A673 (cell line): ENCODE measurements around the gene LSR. TPM values are rescaled to one million over a fixed set of nuclear protein-coding genes. Genes with fewer than 3 reads are reported as not detected.

ENCODE experiments used
- BruUV-seq: library from RNA; stranded (reverse); fragments of 400-500 nt; replicated peaks from 2 replicates; lab custom pipeline; 2021; lab: Mats Ljungman, UMichigan
- CTCF ChIA-PET: fragments of 300-600 bp; sonication (Branson Sonifier 250); formaldehyde crosslinking; loops from one replicate; lab custom pipeline; 2022; ENCODE audit warnings: antibody characterized with exemption; lab: Charles Lee
- POLR2A ChIA-PET: fragments of 300-600 bp; sonication (Branson Sonifier 250); formaldehyde crosslinking; loops from one replicate; lab custom pipeline; 2022; ENCODE audit warnings: antibody characterized with exemption; ENCODE audit not compliant: low non-redundant PET; lab: Charles Lee
- DNase-seq: peaks from one replicate; pipeline ENCODE4 v3.0.0-alpha.2; 2015; ENCODE audit warnings: low spot score
- H3K27ac ChIP-seq: fragments of 200-600 bp; sonication (generic); 2 replicates; pipeline ENCODE4 v1.5.1; 2016; ENCODE audit warnings: mixed run types, low read depth, mild to moderate bottlenecking, mixed read lengths, antibody characterized with exemption, low read length; ENCODE audit not compliant: poor library complexity, severe bottlenecking
- H3K27me3 ChIP-seq: fragments of 200-600 bp; sonication (generic); replicated peaks from 2 replicates; pipeline ENCODE4 v1.6.1; 2017; ENCODE audit warnings: mixed run types, low read depth, mild to moderate bottlenecking, mixed read lengths, antibody characterized with exemption, low read length; ENCODE audit not compliant: insufficient read depth, poor library complexity
- H3K36me3 ChIP-seq: fragments of 200-600 bp; sonication (generic); 2 replicates; pipeline ENCODE4 v1.6.1; 2016; ENCODE audit warnings: mixed run types, mild to moderate bottlenecking, mixed read lengths, antibody characterized with exemption, low read length; ENCODE audit not compliant: insufficient read depth, poor library complexity, severe bottlenecking
- H3K4me1 ChIP-seq: fragments of 200-600 bp; sonication (generic); 2 replicates; pipeline ENCODE4 v1.6.1; 2017; ENCODE audit warnings: mixed run types, mild to moderate bottlenecking, mixed read lengths, antibody characterized with exemption, low read length; ENCODE audit not compliant: insufficient read depth, poor library complexity, severe bottlenecking
- H3K4me3 ChIP-seq: fragments of 200-600 bp; sonication (generic); 2 replicates; pipeline ENCODE4 v1.5.1; 2016; ENCODE audit warnings: low read depth, mixed run types, mild to moderate bottlenecking, mixed read lengths, low read length; ENCODE audit not compliant: poor library complexity, severe bottlenecking
- H3K9me3 ChIP-seq: fragments of 200-600 bp; sonication (generic); 2 replicates; pipeline ENCODE4 v1.6.1; 2016; ENCODE audit warnings: mixed run types, low read depth, mild to moderate bottlenecking, mixed read lengths, antibody characterized with exemption, low read length; ENCODE audit not compliant: poor library complexity, severe bottlenecking
- CTCF ChIP-seq: fragments of 300-800, 200-600 bp; sonication (generic); conservative IDR thresholded peaks from 2 replicates; pipeline ENCODE4 v1.5.1; 2017; ENCODE audit warnings: low read depth, mild to moderate bottlenecking, antibody characterized with exemption, low read length, moderate library complexity, mixed read lengths
- EZH2 ChIP-seq: fragments of 200-600 bp; sonication (generic); IDR thresholded peaks from 2 replicates; pipeline ENCODE4 v1.6.1; 2017; ENCODE audit warnings: borderline replicate concordance, low read depth, mild to moderate bottlenecking, mixed read lengths, antibody characterized with exemption, low read length; ENCODE audit not compliant: poor library complexity, severe bottlenecking
- intact Hi-C: fragments of 100-400 bp; cut with micrococcal nuclease; formaldehyde crosslinking; loops from one replicate; pipeline ENCODE4 v1.10.0; 2022; ENCODE audit not compliant: unreplicated experiment
- total RNA-seq: library from RNA; stranded (reverse); gene quantifications from 2 replicates; pipeline ENCODE4 v1.2.3, GENCODE V29; 2021

Gene LSR
- total RNA-seq, 1 experiment from 2014 or later: 1.9 TPM

GRCh38 chr19:35249146-35249847 lies 495 bp downstream of the LSR start:
- no peaks in the 10 kb centered on the region for H3K36me3 ChIP-seq
- peaks cover 64% of the 10 kb centered on the region for H3K27me3 ChIP-seq
- no TSS peak for BruUV-seq
- TF ChIP-seq CTCF: no peak
- peak; percentile 12 for TF ChIP-seq EZH2
- POLR2A ChIA-PET: no interaction called here
- H3K4me3 ChIP-seq: peak overlapping the region; percentile 19
- no peak overlapping the region for H3K27ac ChIP-seq
- CTCF ChIA-PET: no interaction called here
- H3K9me3 ChIP-seq: no peaks in the 10 kb centered on the region
- intact Hi-C loops: loop anchor here (10.0 kb wide), 1 partner anchor 94 kb away; the partner anchor contains the start of gene FXYD5
- no peak for DNase-seq
- H3K4me1 ChIP-seq: no peaks in the 10 kb centered on the region

GRCh38 chr19:35249848-35250711 lies 1.3 kb downstream of the LSR start:
- no peak overlapping the region for H3K4me3 ChIP-seq
- intact Hi-C loops: loop anchor here (10.0 kb wide), 1 partner anchor 95 kb away; the partner anchor contains the start of gene FXYD5
- no peak overlapping the region for H3K27ac ChIP-seq
- POLR2A ChIA-PET: no interaction called here
- CTCF ChIA-PET: interaction anchor here (0.5 kb wide), 1 partner anchor 109 kb away, joined by 3 read pairs; no protein-coding TSS in a partner anchor
- peaks cover 60% of the 10 kb centered on the region for H3K27me3 ChIP-seq
- H3K36me3 ChIP-seq: no peaks in the 10 kb centered on the region
- no peak for DNase-seq
- no TSS peak for BruUV-seq
- no peaks in the 10 kb centered on the region for H3K9me3 ChIP-seq
- H3K4me1 ChIP-seq: no peaks in the 10 kb centered on the region
- TF ChIP-seq EZH2 (no peak), CTCF (no peak)

GRCh38 chr19:35251456-35251855 lies 2.7 kb downstream of the LSR start:
- H3K4me1 ChIP-seq: no peaks in the 10 kb centered on the region
- H3K27me3 ChIP-seq: peaks cover 48% of the 10 kb centered on the region
- no peaks in the 10 kb centered on the region for H3K36me3 ChIP-seq
- POLR2A ChIA-PET: no interaction called here
- no peaks in the 10 kb centered on the region for H3K9me3 ChIP-seq
- BruUV-seq: no TSS peak
- TF ChIP-seq CTCF: no peak
- TF ChIP-seq EZH2: no peak
- H3K4me3 ChIP-seq: no peak overlapping the region
- H3K27ac ChIP-seq: no peak overlapping the region
- CTCF ChIA-PET: no interaction called here
- intact Hi-C loops: no loop called here
- DNase-seq: no peak
